GM12873 (cell line): Measurements from ENCODE around the gene TTYH2.

Source experiments
- CTCF ChIP-seq: IDR thresholded peaks from 2 replicates; pipeline ENCODE4 v1.5.1; 2012; ENCODE audit warnings: low read depth, mild to moderate bottlenecking, moderate library complexity, low read length, control low read depth; ENCODE audit not compliant: insufficient read depth; ENCODE audit errors: missing control alignments

TTYH2 gene

GRCh38 chr17:74233937-74234336 is 20.6 kb downstream of the TTYH2 start:
- TF ChIP-seq CTCF: no peak

GRCh38 chr17:74234486-74234885 is 21.1 kb downstream of the TTYH2 start:
- no peak for TF ChIP-seq CTCF

DNA sequence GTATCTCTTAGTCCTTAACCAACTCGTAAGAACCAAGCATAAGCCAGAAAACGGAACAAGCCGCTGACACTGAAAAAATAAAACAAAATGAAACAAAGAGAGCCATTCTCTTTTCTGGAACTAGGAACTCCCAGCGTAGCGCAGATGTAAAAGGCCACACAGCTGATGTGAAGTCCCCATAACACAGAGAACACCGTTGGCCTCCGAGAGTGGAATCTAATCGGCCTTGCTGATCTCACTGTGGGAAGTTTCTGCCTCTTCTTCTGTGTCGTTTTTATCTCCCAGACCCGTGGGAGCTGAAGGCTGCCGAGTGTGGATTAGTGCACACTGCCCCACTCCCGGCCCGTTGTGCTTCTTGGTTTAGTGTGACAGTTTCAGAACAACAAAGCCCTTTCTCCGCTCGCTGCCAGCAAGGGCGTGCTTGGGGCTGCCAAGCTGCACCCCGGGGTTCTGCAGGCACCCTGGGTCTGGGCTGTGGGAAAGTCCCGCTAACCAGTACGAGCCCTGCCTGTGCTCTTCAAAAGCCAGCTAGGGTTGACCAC is 21.7 kb downstream of the TTYH2 start:
- TF ChIP-seq CTCF: no peak

GRCh38 chr17:74235911-74236371 is 22.6 kb downstream of the TTYH2 start:
- no peak for TF ChIP-seq CTCF

DNA sequence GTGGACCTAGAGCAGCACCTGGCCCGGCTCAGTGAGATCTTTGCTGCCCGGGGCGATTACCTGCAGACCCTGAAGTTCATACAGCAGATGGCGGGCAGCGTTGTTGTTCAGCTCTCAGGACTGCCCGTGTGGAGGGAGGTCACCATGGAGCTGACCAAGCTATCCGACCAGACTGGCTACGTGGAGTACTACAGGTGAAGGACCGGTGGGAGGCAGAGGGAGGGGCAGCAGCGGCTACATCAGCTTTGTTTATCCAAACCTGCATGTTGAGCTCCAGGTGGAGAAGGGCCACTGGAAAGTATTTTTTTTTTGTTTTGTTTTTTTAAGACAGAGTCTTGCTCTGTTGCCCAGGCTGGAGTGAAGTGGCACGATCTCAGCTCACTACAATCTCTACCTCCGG is 23.9 kb downstream of the TTYH2 start:
- no peak for TF ChIP-seq CTCF

GRCh38 chr17:74239172-74239571 is 25.8 kb downstream of the TTYH2 start:
- no peak for TF ChIP-seq CTCF

GRCh38 chr17:74240618-74241205 is 27.3 kb downstream of the TTYH2 start:
- TF ChIP-seq CTCF: no peak
